Measurements from ENCODE around the gene BBX.
A peak's percentile ranks its signal among the peaks of the same experiment; 100 is the strongest.
"Not testable (repeated sequence)": the region's sequence is repeated elsewhere in the genome, so short reads cannot be mapped to it uniquely, and the experiment has no call there.

Gene BBX

GRCh38 chr3:107543666-107544065, 20.9 kb downstream of the BBX start:
- DNase-seq = no peak

GRCh38 chr3:107545680-107546120, 22.9 kb downstream of the BBX start:
- no peak for DNase-seq

GRCh38 chr3:107548601-107549000, 25.8 kb downstream of the BBX start:
- no peak for DNase-seq

- DNase-seq = no peak
Observed at GRCh38 chr3:107555359-107555758, 32.6 kb downstream of the BBX start.

- no peak for DNase-seq
Observed at GRCh38 chr3:107557743-107558142, 35.0 kb downstream of the BBX start.

GRCh38 chr3:107560166-107560565, 37.4 kb downstream of the BBX start:
- no peak for DNase-seq

- no peak for DNase-seq
Observed at GRCh38 chr3:107561980-107562379, 39.2 kb downstream of the BBX start.

- no peak for DNase-seq
Observed at GRCh38 chr3:107562969-107563529, 40.3 kb downstream of the BBX start.

- not testable (repeated sequence) for DNase-seq
Observed at GRCh38 chr3:107565244-107565643, 42.5 kb downstream of the BBX start.

GRCh38 chr3:107571089-107571488, 48.3 kb downstream of the BBX start:
- not testable (repeated sequence) for DNase-seq

- not testable (repeated sequence) for DNase-seq
Observed at GRCh38 chr3:107571492-107571891, 48.7 kb downstream of the BBX start.

GRCh38 chr3:107574650-107575049, 51.9 kb downstream of the BBX start:
- no peak for DNase-seq

GRCh38 chr3:107578091-107578490, 55.3 kb downstream of the BBX start:
- DNase-seq = no peak

GRCh38 chr3:107578523-107578922, 55.8 kb downstream of the BBX start:
- no peak for DNase-seq

- DNase-seq = no peak
Observed at GRCh38 chr3:107579371-107579770, 56.6 kb downstream of the BBX start.

GRCh38 chr3:107581230-107581629, 58.5 kb downstream of the BBX start:
- no peak for DNase-seq

GRCh38 chr3:107588217-107588616, 65.5 kb downstream of the BBX start:
- DNase-seq = no peak

GRCh38 chr3:107589454-107589853, 66.7 kb downstream of the BBX start:
- DNase-seq = no peak

GRCh38 chr3:107590786-107591185, 68.0 kb downstream of the BBX start:
- DNase-seq = no peak

- DNase-seq = no peak
Observed at GRCh38 chr3:107592073-107592472, 69.3 kb downstream of the BBX start.

GRCh38 chr3:107594870-107595269, 72.1 kb downstream of the BBX start:
- no peak for DNase-seq

GRCh38 chr3:107596639-107597038, 73.9 kb downstream of the BBX start:
- DNase-seq = no peak

GRCh38 chr3:107598926-107599771, 76.4 kb downstream of the BBX start:
- peak; percentile 18 for DNase-seq

GRCh38 chr3:107599772-107600145, 77.0 kb downstream of the BBX start:
- DNase-seq = no peak

- no peak for DNase-seq
Observed at GRCh38 chr3:107600780-107601179, 78.0 kb downstream of the BBX start.

Data from effector CD4-positive, alpha-beta T cell (primary cell).